Measurements from ENCODE around the gene TNIK.

GRCh38 chr3:171138027-171138426 lies 322.2 kb downstream of the TNIK start:
- no peak for TF ChIP-seq CTCF (IDR thresholded peaks at IDR 0.05; ENCODE audit: poor library complexity)
- TF ChIP-seq EZH2 (IDR thresholded peaks at IDR 0.05; ENCODE audit: borderline replicate concordance) = no peak
- no peak for TF ChIP-seq EZH2phosphoT487 (IDR thresholded peaks at IDR 0.05; ENCODE audit: low read depth, severe bottlenecking, unreplicated experiment)

Measured in hepatocyte (in vitro differentiated cells).